SH-SY5Y (cell line): Measurements from ENCODE around the gene M1AP.

Experiments used
- GATA2 ChIP-seq: IDR thresholded peaks from 2 replicates; pipeline ENCODE4 v1.6.1; 2011; ENCODE audit warnings: mild to moderate bottlenecking, low read depth, low read length
- GATA3 ChIP-seq: IDR thresholded peaks from 2 replicates; pipeline ENCODE4 v1.6.1; 2011; ENCODE audit warnings: low read depth, mild to moderate bottlenecking, low read length, moderate library complexity

- TF ChIP-seq GATA2: no peak
- TF ChIP-seq GATA3: no peak
These were observed 64.0 kb downstream of the M1AP start for GRCh38 chr2:74584088-74584645.
